ENCODE data around the gene SFMBT1. TPM values are rescaled to one million over a fixed set of nuclear protein-coding genes. Genes with fewer than 3 reads are reported as not detected.

The SFMBT1 gene
- total and polyA plus RNA-seq, 2 donors (not counting 1 experiment from before 2014, with no cell fraction given), result 3.7 to 5.6 TPM

DNA sequence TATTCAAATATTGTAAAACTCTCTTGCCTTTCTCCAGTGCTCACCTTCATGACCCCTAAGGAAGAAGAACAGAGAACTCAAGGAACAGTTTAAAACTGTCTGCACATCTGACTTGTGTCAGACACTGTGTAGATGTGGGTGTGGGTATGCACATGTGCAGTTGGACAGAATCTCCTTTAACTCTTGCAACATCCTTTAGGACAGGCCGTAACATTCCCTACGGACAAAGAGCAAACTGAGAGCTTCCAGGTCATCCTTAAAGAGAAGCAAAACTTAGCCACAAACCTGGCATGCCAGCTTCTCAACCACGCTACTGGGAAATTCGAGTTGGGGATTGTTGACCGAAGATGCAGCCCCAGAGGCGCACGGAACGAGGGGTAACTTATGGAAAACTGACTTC, 4.1 kb upstream of the SFMBT1 start:
- H3K27ac ChIP-seq (ENCODE audit: insufficient read depth, low read length), result no peak overlapping the region
- H3K36me3 ChIP-seq (ENCODE audit: control insufficient read depth, insufficient read depth, low read length), result no peaks in the 10 kb centered on the region
- no peaks in the 10 kb centered on the region for H3K79me2 ChIP-seq (ENCODE audit: control insufficient read depth, insufficient read depth, low read length)
- no peak overlapping the region for H2AFZ ChIP-seq (ENCODE audit: low read length)
- no peaks in the 10 kb centered on the region for H4K20me1 ChIP-seq (ENCODE audit: control insufficient read depth, extremely low read depth, insufficient read depth, low read length)
- TF ChIP-seq, protein P1, sequence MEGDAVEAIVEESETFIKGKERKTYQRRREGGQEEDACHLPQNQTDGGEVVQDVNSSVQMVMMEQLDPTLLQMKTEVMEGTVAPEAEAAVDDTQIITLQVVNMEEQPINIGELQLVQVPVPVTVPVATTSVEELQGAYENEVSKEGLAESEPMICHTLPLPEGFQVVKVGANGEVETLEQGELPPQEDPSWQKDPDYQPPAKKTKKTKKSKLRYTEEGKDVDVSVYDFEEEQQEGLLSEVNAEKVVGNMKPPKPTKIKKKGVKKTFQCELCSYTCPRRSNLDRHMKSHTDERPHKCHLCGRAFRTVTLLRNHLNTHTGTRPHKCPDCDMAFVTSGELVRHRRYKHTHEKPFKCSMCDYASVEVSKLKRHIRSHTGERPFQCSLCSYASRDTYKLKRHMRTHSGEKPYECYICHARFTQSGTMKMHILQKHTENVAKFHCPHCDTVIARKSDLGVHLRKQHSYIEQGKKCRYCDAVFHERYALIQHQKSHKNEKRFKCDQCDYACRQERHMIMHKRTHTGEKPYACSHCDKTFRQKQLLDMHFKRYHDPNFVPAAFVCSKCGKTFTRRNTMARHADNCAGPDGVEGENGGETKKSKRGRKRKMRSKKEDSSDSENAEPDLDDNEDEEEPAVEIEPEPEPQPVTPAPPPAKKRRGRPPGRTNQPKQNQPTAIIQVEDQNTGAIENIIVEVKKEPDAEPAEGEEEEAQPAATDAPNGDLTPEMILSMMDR (conservative IDR thresholded peaks at IDR 0.05 in 1 of 2, IDR thresholded peaks at IDR 0.05 in 1 of 2; ENCODE audit: low read depth in 1 of 2, low read length in 2 of 2), result no peak
- TF ChIP-seq EZH2 (IDR thresholded peaks at IDR 0.05; ENCODE audit: low read length, missing control alignments), result no peak
- H3K9ac ChIP-seq (ENCODE audit: insufficient read depth, low read length), result no peak overlapping the region
- no peak overlapping the region for H3K4me2 ChIP-seq (ENCODE audit: extremely low read depth, insufficient read depth, low read length)
- no peaks in the 10 kb centered on the region for H3K9me3 ChIP-seq (ENCODE audit: control insufficient read depth, insufficient read depth, low read depth, low read length)
- H3K4me3 ChIP-seq (replicated peaks in 1 of 4; ENCODE audit: control extremely low read depth in 1 of 4, insufficient read depth in 1 of 4, low read depth in 3 of 4, low read length in 4 of 4), result no peak overlapping the region
- H3K27me3 ChIP-seq (ENCODE audit: control insufficient read depth, insufficient read depth, low read length), result peaks cover 8% of the 10 kb centered on the region
- peak in 1 of 2 donors; percentile 15 for DNase-seq (ENCODE audit: low read depth in 2 of 2)
- H3K4me1 ChIP-seq (ENCODE audit: control insufficient read depth, extremely low read depth, insufficient read depth, low read length), result no peaks in the 10 kb centered on the region

DNA sequence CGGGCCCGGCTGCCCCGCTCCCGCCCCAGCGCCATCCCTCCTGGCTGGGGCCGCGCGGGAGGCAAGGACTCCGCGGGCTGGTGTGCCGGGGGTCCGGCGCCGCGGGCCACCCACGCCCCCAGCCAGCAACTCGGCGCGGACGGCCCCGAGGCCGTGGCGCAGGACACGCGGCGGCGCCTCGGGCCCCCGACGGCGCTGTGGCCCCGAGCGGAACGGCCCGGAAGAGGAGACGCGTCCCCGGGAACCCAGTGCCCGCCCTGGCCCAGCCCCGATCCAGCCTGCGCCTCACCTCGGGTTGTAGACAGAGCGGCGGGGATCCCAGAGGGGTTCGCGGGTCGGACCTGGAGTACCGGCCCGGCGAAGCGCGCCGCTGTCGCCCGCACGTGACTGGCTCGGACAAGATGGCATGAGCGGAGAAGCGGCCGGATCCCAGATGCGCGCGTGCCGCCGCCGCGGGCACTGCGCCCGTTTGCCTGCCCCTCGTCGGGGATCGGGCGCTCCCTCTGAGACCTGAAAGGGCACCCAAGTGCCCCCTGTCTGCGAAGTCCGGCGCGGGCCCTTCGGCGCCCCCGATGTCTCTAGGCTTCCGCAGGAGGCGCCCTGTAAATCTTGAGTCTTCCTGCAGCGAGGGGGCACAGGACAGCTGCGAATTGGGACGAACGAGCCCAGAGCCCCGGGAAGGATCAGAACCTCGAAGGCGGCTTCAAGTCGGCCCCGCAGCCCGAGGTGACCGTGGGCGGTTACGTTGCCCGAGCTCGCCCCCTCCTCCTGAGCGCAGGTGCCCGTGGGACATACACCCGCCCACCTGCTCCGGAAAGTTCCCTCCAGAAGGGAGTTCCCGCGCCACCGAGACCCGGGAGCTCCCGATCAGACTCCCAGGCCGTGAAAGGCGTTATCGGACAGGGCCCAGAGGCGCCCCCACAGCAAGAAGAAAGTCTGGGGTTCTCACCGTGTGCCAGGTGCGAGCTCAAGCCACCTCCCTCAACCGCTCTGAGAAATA, 598 bp upstream of the SFMBT1 start:
- Histone ChIP-seq H3K4me1 (ENCODE audit: control insufficient read depth, extremely low read depth, insufficient read depth, low read length) (peaks cover 4% of the 10 kb centered on the region), H3K9me3 (ENCODE audit: control insufficient read depth, insufficient read depth, low read depth, low read length) (no peaks in the 10 kb centered on the region), H4K20me1 (ENCODE audit: control insufficient read depth, extremely low read depth, insufficient read depth, low read length) (no peaks in the 10 kb centered on the region), H3K4me2 (ENCODE audit: extremely low read depth, insufficient read depth, low read length) (peak overlapping the region; percentile 66), H3K36me3 (ENCODE audit: control insufficient read depth, insufficient read depth, low read length) (no peaks in the 10 kb centered on the region), H3K79me2 (ENCODE audit: control insufficient read depth, insufficient read depth, low read length) (no peaks in the 10 kb centered on the region), H3K27me3 (ENCODE audit: control insufficient read depth, insufficient read depth, low read length) (peaks cover 6% of the 10 kb centered on the region), H3K27ac (ENCODE audit: insufficient read depth, low read length) (no peak overlapping the region), H3K9ac (ENCODE audit: insufficient read depth, low read length) (peak overlapping the region; percentile 23), H3K4me3 (replicated peaks in 1 of 4; ENCODE audit: control extremely low read depth in 1 of 4, insufficient read depth in 1 of 4, low read depth in 3 of 4, low read length in 4 of 4) (peak overlapping the region in 3 of 4 experiments; percentile 41 to 79 (median 69)), H2AFZ (ENCODE audit: low read length) (peak overlapping the region; percentile 47)
- TF ChIP-seq, protein P1 (conservative IDR thresholded peaks at IDR 0.05 in 1 of 2, IDR thresholded peaks at IDR 0.05 in 1 of 2; ENCODE audit: low read depth in 1 of 2, low read length in 2 of 2), result peak; percentile 22 to 33
- no peak for TF ChIP-seq EZH2 (IDR thresholded peaks at IDR 0.05; ENCODE audit: low read length, missing control alignments)
- DNase-seq (ENCODE audit: low read depth in 2 of 2), result peak; percentile 26 to 27

DNA sequence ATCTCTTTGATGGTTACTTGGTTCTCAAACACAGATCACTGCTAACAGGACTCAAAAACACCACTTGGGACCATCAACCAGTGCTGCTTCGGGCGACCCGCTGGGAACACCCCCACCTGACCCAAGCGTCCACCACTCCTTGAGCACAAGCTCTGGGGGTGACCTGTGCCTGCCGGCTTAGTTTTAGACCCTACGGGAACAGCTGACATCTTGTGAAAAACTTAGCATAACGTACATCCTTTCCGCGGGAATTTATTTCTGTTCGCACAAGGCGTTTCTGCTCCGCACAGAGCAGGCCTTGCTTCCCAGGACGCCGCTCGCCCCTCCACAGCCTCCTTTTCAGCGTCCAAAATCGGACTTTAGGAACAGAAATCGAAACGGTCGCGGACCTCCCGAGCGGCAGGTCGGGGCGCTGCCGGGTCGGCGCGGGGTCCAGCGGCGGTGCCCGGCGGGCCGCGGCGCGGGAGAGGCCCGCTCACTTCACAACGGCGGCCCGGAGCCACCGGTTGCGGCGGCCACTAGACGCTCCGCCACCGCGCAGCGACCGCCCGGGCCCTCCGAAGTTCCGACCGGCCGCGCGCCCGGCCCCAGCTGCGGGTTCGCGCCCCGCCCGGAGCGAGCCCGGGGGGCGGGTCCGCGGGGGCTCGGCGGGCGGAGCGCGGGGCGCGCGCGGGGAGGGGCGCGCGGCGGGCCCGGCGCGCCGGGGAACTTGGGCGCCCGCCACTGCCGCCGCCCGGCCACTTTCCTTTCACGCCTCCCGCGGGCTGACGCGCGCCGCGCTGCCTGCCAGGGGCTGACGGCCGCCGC, 959 bp downstream of the SFMBT1 start:
- DNase-seq (ENCODE audit: low read depth in 2 of 2), result peak; percentile 50 to 56
- H3K79me2 ChIP-seq (ENCODE audit: control insufficient read depth, insufficient read depth, low read length), result no peaks in the 10 kb centered on the region
- peak overlapping the region; percentile 62 for H3K27ac ChIP-seq (ENCODE audit: insufficient read depth, low read length)
- H3K9me3 ChIP-seq (ENCODE audit: control insufficient read depth, insufficient read depth, low read depth, low read length), result no peaks in the 10 kb centered on the region
- H3K4me3 ChIP-seq (replicated peaks in 1 of 4; ENCODE audit: control extremely low read depth in 1 of 4, insufficient read depth in 1 of 4, low read depth in 3 of 4, low read length in 4 of 4), result peak overlapping the region; percentile 69 to 75 (median 72)
- H3K36me3 ChIP-seq (ENCODE audit: control insufficient read depth, insufficient read depth, low read length), result no peaks in the 10 kb centered on the region
- peak overlapping the region; percentile 80 for H3K9ac ChIP-seq (ENCODE audit: insufficient read depth, low read length)
- no peaks in the 10 kb centered on the region for H4K20me1 ChIP-seq (ENCODE audit: control insufficient read depth, extremely low read depth, insufficient read depth, low read length)
- peaks cover 4% of the 10 kb centered on the region for H3K4me1 ChIP-seq (ENCODE audit: control insufficient read depth, extremely low read depth, insufficient read depth, low read length)
- H3K4me2 ChIP-seq (ENCODE audit: extremely low read depth, insufficient read depth, low read length), result peak overlapping the region; percentile 98
- H2AFZ ChIP-seq (ENCODE audit: low read length), result peak overlapping the region; percentile 95
- TF ChIP-seq EZH2 (IDR thresholded peaks at IDR 0.05; ENCODE audit: low read length, missing control alignments), result no peak
- TF ChIP-seq, protein P1 (conservative IDR thresholded peaks at IDR 0.05 in 1 of 2, IDR thresholded peaks at IDR 0.05 in 1 of 2; ENCODE audit: low read depth in 1 of 2, low read length in 2 of 2), result peak in 1 of 2 donors; percentile 5
- H3K27me3 ChIP-seq (ENCODE audit: control insufficient read depth, insufficient read depth, low read length), result peaks cover 6% of the 10 kb centered on the region
